ENCODE data around the gene LSM5.
A peak's percentile ranks its signal among the peaks of the same experiment; 100 is the strongest.

The LSM5 gene

GRCh38 chr7:32490127-32490796 is at the start of gene LSM5:
Gene LSM5, minus strand, starts transcription at chr7:32490380. Its CDS starts 15 bp downstream, at chr7:32490365.
- ATAC-seq: peak; percentile 81

DNA sequence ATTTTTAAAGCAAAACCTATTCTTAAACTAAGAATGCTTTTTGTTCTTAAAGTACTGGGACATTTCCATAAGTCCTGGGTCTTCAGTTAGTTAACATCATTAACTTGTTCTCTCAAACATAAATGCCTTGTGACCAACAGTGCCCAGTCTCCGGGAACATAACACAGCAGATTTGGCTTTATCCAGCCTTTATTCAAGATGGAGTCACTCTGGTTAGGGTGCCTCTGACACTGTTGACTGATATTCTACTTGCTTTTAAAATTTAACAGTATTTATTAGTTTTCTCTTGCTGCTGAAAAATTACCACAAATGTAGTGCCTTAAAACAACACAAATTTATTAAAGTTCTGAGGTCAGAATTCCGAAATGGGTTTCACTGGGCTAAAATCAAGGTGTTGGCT is 49.2 kb upstream of the LSM5 start:
- no peak for ATAC-seq

DNA sequence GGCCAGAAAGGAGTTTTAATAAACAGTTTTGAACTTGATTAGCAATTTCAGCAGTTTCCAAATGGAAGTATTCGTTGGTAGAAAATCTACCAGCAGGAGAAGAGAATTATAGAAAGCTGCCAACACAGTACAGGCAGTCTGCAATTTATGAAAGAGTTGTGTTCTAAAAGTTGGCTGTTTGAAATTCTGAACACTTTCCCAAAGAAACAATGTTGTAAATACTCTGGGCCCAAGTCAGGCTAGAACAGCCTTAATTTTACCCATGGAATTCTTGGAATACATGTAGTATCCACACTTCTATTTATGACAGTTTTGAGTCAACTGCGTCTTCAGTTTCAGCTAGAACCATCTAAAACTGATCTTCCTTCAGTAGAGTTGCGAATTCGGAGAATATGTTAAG is 47.6 kb upstream of the LSM5 start:
- ATAC-seq: no peak

- no peak for ATAC-seq
Measured at GRCh38 chr7:32536585-32536984, 46.4 kb upstream of the LSM5 start.

DNA sequence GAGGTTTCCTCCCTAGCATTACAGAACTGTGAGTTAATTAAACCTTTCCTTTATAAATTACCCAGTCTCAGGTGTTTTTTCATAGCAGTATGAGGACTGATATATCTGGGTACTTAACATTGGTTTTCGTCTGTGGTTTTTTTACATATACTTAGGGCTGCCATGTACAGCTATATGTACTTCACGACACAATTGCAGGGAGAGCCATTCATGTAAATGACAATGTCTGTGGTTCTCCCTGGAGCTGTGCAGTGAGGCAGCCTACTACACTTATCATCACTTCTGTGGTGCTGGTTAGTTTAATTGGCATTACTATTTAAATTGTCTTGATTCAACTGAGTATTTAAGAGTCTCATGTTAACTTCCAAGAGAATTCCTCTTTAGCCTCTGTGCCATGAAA is 45.8 kb upstream of the LSM5 start:
- no peak for ATAC-seq

- no peak for ATAC-seq
Measured at GRCh38 chr7:32535162-32535702, 45.1 kb upstream of the LSM5 start.

- no peak for ATAC-seq
Measured at GRCh38 chr7:32533276-32534029, 43.3 kb upstream of the LSM5 start.

DNA sequence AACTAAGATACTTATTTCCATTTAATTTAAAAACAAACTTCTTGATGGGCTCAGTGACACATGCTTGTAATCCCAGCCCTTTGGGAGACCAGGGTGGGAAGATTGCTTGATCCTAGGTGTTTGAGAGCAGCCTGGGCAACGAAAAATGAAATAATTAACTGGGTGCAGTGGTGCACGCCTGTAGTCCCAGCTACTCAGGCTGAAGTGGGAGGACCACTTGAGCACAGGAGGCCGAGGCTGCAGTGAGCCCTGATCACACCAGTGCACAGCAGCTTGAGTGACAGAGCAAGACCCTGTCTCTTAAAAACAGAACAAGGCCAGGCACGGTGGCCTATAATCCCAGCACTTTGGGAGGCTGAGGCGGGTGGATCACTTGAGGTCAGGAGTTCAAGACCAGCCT is 42.5 kb upstream of the LSM5 start:
- ATAC-seq: no peak

GRCh38 chr7:32532086-32532485 is 41.9 kb upstream of the LSM5 start:
- no peak for ATAC-seq

DNA sequence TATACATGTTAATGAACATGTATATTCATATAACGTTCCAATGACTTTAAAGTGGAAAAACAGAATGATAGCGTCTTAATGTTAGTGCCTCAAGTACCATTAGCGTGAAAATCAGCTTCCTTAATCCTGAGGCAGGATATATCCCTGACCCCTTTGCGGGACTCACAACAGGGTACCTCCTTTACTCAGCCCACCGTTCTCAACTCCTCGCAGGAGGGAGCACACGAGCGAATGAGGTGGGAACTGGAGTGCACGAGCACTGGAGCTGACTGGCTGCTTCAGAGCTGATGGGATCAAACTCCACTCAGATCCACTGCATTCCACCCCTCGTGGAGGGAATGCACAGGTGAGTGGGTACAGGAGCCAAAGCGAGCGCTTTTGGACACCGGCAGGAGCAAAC is 41.2 kb upstream of the LSM5 start:
- ATAC-seq: no peak

DNA sequence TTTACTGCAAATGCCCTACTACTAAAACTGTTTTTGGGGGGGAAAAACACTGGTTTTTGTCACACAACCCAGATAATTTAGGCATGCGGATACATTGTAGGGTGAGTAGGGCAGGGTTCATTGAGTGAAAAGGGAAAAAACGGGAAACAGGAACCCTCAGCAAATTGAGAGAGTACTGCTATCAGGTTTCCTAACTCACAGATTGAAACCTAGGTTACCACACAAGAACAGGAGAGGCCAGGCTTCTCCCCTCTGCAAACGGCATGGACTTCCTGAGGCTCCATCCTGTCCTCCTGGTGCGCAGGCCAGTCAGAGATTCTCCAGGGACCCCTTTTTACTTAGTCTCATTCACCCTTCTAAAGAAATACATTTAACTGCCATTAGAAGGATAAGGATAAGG is 35.7 kb upstream of the LSM5 start:
- no peak for ATAC-seq

DNA sequence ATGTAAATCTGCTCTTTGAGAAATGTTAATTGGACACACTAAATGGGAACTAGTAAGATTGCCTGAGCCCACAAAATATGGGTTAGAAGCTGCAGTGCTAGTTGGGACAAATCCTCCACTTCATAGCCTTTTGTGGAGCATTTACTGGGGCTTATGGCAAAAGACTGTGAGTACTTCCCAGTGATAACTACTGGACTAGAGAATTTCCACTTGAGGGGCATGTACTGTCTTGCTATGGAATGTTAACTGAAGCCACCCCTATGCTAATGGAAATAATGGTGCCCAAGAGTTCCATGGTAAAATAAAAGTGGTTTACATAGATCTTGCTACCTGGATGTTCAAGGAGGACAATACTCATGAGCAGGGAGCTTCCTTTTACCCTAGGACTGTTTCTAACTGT is 34.5 kb upstream of the LSM5 start:
- ATAC-seq: no peak

DNA sequence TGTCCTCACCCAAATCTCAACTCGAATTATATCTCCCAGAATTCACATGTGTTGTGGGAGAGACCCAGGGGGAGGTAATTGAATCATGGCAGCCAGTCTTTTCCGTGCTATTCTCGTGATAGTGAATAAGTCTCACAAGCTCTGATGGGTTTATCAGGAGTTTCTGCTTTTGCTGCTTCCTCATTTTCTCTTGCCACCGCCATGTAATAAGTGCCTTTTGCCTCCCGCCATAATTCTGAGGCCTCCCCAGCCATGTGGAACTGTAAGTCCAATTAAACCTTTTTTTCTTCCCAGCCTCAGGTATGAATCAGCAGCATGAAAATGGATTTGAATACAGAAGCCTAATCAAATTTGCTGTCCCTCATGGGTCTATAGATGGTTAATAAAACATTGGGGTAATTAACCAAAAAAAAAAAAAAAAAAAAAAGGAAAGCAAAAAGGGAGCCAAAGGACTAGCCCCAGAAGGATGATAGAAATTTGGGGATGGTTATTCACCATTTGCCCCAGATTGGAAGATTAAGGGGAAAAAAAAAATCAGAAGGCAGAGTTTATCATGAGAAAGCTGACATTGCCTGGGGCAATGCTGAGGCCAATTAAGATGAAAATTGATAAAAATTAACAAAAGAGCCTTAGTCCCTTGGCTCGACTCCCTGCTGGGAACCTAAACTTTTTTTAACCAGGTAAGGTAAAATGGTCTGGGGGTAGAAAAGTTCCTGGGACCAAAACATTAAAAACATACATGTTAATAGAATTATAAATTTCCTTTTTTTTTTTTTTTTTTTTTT is 32.8 kb upstream of the LSM5 start:
- ATAC-seq: no peak

- peak; percentile 32 to 62 for ATAC-seq
Measured at GRCh38 chr7:32519763-32520162, 29.6 kb upstream of the LSM5 start.

DNA sequence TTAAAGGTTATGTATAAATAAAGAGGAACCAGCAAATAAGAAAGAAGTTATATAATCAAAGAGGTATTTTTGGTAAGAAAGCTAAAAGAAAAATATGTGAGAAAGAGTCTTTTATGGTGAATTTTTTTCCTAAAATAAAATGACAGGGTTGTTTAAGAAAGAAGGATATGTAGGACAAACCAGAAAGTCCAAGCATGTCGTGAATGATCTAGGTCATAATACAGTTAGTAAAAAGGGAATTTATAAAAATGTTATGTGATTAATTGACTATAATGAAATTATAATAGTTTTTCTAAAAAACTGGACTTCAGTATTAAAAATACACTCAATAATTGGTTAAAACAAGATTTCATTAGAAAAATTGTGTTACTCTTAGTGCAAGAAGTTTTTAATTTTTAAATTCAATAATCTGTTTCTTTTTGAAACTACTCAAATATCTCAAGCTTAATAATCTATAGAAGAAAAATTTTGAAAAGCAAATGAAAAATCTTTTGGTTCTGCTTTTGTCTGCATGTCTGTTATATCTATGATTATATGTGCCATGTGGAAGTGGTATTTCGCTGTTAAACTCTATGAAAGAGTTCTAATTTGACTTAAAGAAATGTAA is 28.5 kb upstream of the LSM5 start:
- no peak for ATAC-seq

DNA sequence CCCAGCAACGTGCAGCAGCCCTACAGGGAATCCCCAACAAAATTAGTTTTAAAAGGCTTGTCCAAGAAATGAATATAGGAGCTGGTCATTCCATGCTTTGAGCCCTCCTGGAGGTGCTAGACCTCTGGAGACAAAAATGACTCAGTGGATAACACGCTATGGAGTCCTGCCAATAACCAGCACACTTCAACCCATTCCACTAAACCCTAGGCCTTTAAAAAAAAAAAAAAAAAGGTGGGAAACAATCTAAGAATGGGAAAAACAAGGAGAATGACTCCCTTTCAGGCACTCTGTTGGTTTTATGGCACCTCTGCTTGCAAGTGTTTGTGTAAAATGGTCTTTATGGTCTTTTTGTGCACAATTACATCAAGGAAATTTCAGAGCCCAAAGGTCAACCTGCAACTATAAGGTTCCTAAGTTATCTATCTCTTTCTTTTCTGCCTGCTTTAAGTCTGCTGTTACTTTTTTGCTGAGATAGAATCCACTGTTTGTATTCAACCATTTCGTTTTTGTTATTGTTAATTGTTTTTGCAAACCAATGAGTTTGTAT is 26.4 kb upstream of the LSM5 start:
- no peak for ATAC-seq

DNA sequence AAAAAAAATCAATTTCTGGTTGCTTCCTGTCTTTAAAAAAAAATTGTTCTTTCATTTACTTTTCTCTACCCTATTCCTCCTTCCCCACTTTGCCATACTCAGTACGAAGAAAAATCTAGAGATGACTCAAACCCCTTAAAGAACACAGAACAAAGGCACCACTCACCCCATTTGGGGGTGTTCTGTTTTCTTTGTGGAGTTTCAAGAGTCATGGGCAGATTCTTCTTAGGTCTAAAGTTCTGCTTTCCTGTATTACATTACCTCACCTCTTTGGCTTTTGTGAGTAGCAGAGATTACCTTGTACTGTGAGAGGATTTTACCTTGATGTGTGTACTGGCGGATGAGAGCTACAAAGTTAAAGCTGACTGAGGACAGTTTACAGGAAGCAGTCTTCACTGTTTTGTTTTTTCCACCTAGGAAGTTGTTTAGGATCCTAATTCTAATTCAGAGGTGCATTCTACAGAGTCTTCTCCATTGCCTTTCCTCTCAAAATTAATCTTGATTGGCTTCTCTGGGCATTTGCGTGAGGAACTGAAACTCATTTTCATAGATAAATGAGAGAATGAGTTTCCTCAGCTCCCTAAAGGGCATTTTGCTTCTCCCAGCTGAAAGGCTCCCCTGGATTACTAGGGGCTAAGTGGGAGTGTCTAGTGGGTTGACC is 25.8 kb upstream of the LSM5 start:
- peak; percentile 35 to 53 for ATAC-seq

DNA sequence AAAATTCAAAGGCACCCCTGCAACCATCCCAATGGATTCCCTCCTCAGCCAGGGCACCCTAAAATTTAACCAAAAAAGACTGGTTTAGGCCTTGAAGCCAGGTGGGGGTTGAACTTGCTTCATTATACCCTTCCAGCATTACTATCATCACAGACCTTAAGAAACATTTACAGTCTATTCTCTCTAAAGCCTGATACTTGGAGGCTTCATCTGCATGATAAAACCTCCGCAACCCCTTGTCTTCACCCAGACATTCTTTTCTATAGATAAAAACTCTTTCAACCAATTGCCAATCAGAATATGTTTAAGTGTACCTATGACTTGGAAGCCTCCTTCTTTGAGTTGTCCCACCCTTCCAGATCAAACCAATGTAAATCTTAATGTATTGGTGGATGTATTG is 23.0 kb upstream of the LSM5 start:
- no peak for ATAC-seq

DNA sequence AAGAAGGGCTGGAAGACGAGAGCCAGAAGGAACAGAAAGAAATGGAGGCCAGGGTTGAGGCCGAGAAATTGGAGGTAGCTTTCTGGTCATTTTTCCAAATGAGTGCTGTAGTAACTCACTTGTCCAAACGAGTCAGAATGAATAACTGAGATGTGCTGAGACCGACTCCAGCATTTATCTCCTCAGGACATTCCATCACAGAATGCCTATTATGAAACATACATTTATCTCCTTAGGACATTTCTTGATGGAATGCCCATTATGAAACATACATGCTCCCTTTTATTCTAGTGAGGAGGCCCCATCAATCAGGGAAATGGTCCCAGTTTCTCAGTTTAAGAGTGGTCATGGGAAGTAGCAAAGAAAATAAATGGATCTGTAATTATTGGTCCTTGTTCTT is 21.6 kb upstream of the LSM5 start:
- ATAC-seq: no peak

DNA sequence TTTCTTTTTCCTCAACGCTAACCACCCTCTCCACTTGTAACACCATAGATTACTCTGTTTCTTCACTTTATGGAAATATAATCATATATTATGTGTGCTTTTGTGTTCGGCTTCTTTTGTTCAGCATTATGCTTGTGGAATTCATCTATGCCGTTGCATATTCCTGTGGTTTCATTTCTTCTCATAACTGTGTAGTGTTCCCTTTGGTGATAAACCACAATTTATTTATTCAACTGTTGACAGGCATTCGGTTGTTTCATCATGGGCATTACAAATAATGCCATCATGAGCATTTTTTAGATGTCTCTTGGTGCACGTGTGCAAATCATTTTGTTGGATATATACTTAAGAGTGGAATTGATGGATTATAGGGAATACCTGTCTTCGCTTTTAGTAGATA is 17.2 kb upstream of the LSM5 start:
- no peak for ATAC-seq

DNA sequence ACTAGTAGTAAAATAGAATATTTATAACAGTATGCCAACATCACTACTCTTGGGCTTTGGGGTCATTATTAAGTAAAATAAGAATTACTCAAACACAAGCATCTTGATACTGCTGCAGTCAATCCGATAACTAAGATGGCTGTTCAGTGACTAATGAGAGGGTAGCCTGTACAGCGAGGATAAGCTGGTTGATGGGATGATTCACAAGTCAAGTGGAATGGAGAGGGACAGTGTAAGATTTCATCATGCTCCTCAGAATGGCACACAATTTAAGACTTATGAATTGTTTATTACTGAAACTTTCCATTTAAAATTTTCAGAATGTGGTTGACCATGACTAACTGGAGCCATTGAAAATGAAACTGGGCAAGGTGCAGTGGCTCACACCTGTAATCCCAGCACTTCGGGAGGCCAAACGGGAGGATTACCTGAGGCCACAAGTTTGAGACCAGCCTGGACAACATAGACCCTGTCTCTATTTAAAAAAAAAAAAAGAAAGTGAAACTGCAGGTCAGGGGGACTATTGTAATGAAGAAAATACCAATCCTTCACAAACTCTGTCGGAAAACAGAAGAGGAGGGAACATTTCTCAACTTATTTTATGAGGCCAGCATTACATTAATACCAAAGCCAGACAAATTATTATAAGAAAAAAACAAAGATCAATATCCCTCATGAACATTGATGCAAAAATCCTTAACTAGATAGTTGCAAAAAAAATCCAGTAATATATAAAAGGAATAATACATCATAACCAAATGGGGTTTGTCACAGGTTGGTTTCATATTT is 16.3 kb upstream of the LSM5 start:
- peak; percentile 92 to 95 for ATAC-seq
